ENCODE results near the gene SH2D4B.

GRCh38 chr10:80588546-80588945, 50.8 kb downstream of the SH2D4B start:
- TF ChIP-seq, protein P1, sequence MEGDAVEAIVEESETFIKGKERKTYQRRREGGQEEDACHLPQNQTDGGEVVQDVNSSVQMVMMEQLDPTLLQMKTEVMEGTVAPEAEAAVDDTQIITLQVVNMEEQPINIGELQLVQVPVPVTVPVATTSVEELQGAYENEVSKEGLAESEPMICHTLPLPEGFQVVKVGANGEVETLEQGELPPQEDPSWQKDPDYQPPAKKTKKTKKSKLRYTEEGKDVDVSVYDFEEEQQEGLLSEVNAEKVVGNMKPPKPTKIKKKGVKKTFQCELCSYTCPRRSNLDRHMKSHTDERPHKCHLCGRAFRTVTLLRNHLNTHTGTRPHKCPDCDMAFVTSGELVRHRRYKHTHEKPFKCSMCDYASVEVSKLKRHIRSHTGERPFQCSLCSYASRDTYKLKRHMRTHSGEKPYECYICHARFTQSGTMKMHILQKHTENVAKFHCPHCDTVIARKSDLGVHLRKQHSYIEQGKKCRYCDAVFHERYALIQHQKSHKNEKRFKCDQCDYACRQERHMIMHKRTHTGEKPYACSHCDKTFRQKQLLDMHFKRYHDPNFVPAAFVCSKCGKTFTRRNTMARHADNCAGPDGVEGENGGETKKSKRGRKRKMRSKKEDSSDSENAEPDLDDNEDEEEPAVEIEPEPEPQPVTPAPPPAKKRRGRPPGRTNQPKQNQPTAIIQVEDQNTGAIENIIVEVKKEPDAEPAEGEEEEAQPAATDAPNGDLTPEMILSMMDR (IDR thresholded peaks at IDR 0.05): no peak
- no peak for TF ChIP-seq POLR2AphosphoS5 (IDR thresholded peaks at IDR 0.05)

All from breast epithelium (tissue), 3 donors.